ENCODE data around the gene TMEM51.

GRCh38 chr1:15107058-15107687 lies 46.4 kb upstream of the TMEM51 start:
- TF ChIP-seq FOXP2 (optimal IDR thresholded peaks at IDR 0.05; ENCODE audit: control extremely low read depth, extremely low read length, insufficient read depth) (no peak), POLR2AphosphoS5 (IDR thresholded peaks at IDR 0.05; ENCODE audit: borderline replicate concordance, low read depth, low read length) (no peak), EZH2 (IDR thresholded peaks at IDR 0.05) (no peak)

All from SK-N-MC (cell line).